ENCODE measurements around the gene KCNN3.

Gene KCNN3

GRCh38 chr1:154786804-154787570 lies 83.1 kb downstream of the KCNN3 start:
- in situ Hi-C loops (cut with HindIII; ENCODE audit: low sequenced_read_pairs): loop anchor here (25.0 kb wide), 1 partner anchor 100 kb away; no protein-coding TSS in a partner anchor
- TF ChIP-seq, protein P1, sequence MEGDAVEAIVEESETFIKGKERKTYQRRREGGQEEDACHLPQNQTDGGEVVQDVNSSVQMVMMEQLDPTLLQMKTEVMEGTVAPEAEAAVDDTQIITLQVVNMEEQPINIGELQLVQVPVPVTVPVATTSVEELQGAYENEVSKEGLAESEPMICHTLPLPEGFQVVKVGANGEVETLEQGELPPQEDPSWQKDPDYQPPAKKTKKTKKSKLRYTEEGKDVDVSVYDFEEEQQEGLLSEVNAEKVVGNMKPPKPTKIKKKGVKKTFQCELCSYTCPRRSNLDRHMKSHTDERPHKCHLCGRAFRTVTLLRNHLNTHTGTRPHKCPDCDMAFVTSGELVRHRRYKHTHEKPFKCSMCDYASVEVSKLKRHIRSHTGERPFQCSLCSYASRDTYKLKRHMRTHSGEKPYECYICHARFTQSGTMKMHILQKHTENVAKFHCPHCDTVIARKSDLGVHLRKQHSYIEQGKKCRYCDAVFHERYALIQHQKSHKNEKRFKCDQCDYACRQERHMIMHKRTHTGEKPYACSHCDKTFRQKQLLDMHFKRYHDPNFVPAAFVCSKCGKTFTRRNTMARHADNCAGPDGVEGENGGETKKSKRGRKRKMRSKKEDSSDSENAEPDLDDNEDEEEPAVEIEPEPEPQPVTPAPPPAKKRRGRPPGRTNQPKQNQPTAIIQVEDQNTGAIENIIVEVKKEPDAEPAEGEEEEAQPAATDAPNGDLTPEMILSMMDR (IDR thresholded peaks at IDR 0.05; ENCODE audit: low read depth, low read length, missing control alignments): no peak
- DNase-seq (ENCODE audit: low read depth): no peak
- H3K4me3 ChIP-seq (ENCODE audit: low read depth, low read length): no peak overlapping the region

- H3K4me3 ChIP-seq (ENCODE audit: low read depth, low read length): no peak overlapping the region
- in situ Hi-C loops (cut with HindIII; ENCODE audit: low sequenced_read_pairs): loop anchor here (25.0 kb wide), 1 partner anchor 98 kb away; no protein-coding TSS in a partner anchor
- TF ChIP-seq, protein P1 (IDR thresholded peaks at IDR 0.05; ENCODE audit: low read depth, low read length, missing control alignments): no peak
- no peak for DNase-seq (ENCODE audit: low read depth)
Measured at GRCh38 chr1:154784924-154785531, 85.1 kb downstream of the KCNN3 start.

- no peak for DNase-seq (ENCODE audit: low read depth)
Measured at GRCh38 chr1:154784416-154784815, 85.7 kb downstream of the KCNN3 start.

DNA sequence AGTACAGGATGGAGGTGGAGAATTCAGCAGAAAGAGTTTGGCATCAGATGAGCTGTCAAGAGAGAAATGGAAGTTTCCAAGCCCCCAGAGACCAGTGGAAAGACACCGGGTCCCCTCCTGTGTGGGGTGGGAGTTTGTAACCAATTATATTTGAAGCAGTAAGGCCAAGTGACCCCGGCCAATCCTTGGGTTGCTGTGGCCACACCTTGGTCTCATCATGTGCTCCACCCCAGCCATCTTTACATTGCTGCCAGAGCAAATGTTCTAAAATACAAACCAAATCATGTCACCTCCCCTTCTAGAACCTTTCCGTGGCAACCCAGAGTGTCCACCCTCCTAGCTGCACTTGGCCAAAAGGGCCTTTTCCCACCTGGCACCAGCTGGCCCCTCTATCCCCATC lies 86.1 kb downstream of the KCNN3 start:
- TF ChIP-seq, protein P1 (IDR thresholded peaks at IDR 0.05; ENCODE audit: low read depth, low read length, missing control alignments): no peak
- DNase-seq (ENCODE audit: low read depth): no peak
- in situ Hi-C loops (cut with HindIII; ENCODE audit: low sequenced_read_pairs): loop anchor here (25.0 kb wide), 1 partner anchor 97 kb away; no protein-coding TSS in a partner anchor
- H3K4me3 ChIP-seq (ENCODE audit: low read depth, low read length): no peak overlapping the region

More at GRCh38 chr1:154784416-154784815, 85.7 kb downstream of the KCNN3 start:
- no peak overlapping the region for H3K4me3 ChIP-seq (ENCODE audit: low read depth, low read length)
- in situ Hi-C loops (cut with HindIII; ENCODE audit: low sequenced_read_pairs): loop anchor here (25.0 kb wide), 1 partner anchor 97 kb away; no protein-coding TSS in a partner anchor
- TF ChIP-seq, protein P1 (IDR thresholded peaks at IDR 0.05; ENCODE audit: low read depth, low read length, missing control alignments): no peak

DNA sequence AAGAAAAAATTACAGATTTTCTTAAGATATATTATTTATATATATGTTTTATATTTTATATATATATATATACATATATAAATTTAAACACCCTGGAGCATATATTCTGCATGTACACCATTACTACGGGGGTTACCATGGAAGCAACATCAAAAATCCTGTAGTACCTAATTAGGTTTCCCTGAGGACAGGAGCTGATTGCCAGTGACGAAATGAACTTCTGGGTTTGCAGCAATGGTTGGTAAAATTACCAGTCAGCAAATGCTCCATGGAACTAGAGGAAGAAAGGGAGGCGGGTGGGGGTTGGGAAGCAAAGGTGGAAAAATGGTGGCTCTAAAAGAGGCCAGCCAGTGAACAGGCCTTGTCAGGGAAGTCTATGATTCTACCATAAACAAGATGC lies 89.5 kb downstream of the KCNN3 start:
- DNase-seq (ENCODE audit: low read depth): no peak
- H3K4me3 ChIP-seq (ENCODE audit: low read depth, low read length): no peak overlapping the region
- TF ChIP-seq, protein P1 (IDR thresholded peaks at IDR 0.05; ENCODE audit: low read depth, low read length, missing control alignments): no peak
- in situ Hi-C loops (cut with HindIII; ENCODE audit: low sequenced_read_pairs): loop anchor here (25.0 kb wide), 1 partner anchor 93 kb away; no protein-coding TSS in a partner anchor

DNA sequence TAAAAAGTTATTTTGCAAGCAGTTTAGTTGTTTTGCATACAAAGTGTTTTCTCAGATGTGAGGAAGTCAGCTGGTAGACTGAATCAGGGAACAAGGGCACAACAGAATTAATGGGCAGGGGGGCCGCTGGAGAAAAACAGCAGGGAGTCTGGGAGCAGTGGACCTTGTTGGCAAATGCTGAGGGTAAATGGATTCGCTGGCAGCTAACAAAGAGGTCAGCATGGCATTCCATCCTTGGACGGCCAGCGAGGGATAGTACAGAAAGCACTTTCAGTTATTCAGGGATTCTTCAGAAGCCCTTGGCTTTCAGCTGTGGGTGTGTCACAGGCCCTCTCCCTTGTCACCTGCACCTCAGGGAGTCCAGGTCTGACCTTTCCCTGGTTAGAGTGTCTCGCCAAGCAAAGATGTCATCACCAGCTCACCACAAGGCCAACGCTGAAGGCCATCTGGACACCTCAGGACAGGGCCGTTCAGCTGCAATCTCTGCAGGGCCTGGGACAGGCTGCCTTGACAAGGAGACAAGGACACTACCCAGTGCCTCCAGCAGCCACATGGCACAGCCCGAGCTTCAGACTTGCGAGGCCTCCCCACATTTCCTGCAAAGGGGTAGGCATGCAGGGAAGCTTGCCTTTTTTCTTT lies 90.4 kb downstream of the KCNN3 start:
- in situ Hi-C loops (cut with HindIII; ENCODE audit: low sequenced_read_pairs): loop anchor here (5.0 to 25.0 kb wide), 4 partner anchors 47 to 103 kb away; no protein-coding TSS in a partner anchor
- TF ChIP-seq, protein P1 (IDR thresholded peaks at IDR 0.05; ENCODE audit: low read depth, low read length, missing control alignments): no peak
- H3K4me3 ChIP-seq (ENCODE audit: low read depth, low read length): no peak overlapping the region
- no peak for DNase-seq (ENCODE audit: low read depth)

Data from astrocyte of the cerebellum (primary cell).